ENCODE results near the gene TOMM20L. TPM values are rescaled to one million over a fixed set of nuclear protein-coding genes. Genes with fewer than 3 reads are reported as not detected.

The TOMM20L gene
- polyA plus RNA-seq, 1 of the 3 experiments (the other 2 are of a cell fraction): not detected

DNA sequence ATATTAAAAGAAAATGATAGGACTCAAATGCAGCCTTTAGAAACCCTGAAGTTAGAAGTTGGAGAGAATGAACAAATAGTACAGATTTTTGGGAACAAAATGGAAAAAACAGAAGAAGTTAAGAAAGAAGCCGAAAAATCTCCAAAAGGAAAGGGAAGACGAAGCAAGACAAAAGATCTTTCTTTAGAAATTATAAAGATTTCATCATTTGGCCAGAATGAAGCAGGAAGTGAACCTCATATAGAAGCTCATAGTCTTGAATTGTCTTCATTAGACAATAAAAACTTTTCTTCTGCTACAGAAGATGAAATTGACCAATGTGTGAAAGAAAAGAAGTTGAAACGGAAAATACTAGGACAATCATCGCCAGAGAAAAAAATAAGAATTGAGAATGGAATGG, 31.4 kb upstream of the TOMM20L start (continued):
- TF ChIP-seq GATA2 (CRISPR knock-in tag; IDR thresholded peaks at IDR 0.05) (no peak), TCF12 (IDR thresholded peaks at IDR 0.05) (no peak), NFIC (IDR thresholded peaks at IDR 0.05; ENCODE audit: borderline replicate concordance) (no peak)
- TF ChIP-seq, protein P1, sequence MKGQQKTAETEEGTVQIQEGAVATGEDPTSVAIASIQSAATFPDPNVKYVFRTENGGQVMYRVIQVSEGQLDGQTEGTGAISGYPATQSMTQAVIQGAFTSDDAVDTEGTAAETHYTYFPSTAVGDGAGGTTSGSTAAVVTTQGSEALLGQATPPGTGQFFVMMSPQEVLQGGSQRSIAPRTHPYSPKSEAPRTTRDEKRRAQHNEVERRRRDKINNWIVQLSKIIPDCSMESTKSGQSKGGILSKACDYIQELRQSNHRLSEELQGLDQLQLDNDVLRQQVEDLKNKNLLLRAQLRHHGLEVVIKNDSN (IDR thresholded peaks at IDR 0.05; ENCODE audit: borderline replicate concordance, low read depth): no peak

GRCh38 chr14:58367296-58367695, 28.4 kb upstream of the TOMM20L start:
- no peak overlapping the region for H3K9ac ChIP-seq
- no peaks in the 10 kb centered on the region for H4K20me1 ChIP-seq (ENCODE audit: insufficient read depth)
- H3K27me3 ChIP-seq (ENCODE audit: insufficient read depth): no peaks in the 10 kb centered on the region
- WGBS (ENCODE audit: low lambda C conversion rate): 89% methylated on average over 3 of the region's 3 CpGs
- no peaks in the 10 kb centered on the region for H3K9me2 ChIP-seq
- TF ChIP-seq FOXM1 (IDR thresholded peaks at IDR 0.05; ENCODE audit: low read depth): no peak
- H3K79me2 ChIP-seq (ENCODE audit: insufficient read depth): no peaks in the 10 kb centered on the region
- H3K4me1 ChIP-seq (ENCODE audit: control insufficient read depth in 1 of 2, insufficient read depth in 2 of 2, low read depth in 1 of 2, low read length in 1 of 2): no peaks in the 10 kb centered on the region
- H2AFZ ChIP-seq (ENCODE audit: low read depth): no peak overlapping the region
- H3K27ac ChIP-seq (ENCODE audit: low read depth in 2 of 2, low read length in 1 of 2): no peak overlapping the region
- no peak overlapping the region for H3K4me2 ChIP-seq
- peaks cover 70 to 78% of the 10 kb centered on the region in 2 experiments for H3K36me3 ChIP-seq (replicated peaks in 1 of 2; ENCODE audit: control insufficient read depth in 1 of 2, insufficient read depth in 2 of 2, low read length in 1 of 2)
- POLR2A ChIA-PET: no interaction called here
- CTCF ChIA-PET: no interaction called here
- peaks cover 19% of the 10 kb centered on the region for H3F3A ChIP-seq (replicated peaks; ENCODE audit: insufficient read depth)
- no peak for DNase-seq
- H3K4me3 ChIP-seq (ENCODE audit: low read depth in 2 of 2, low read length in 1 of 2): no peak overlapping the region
- H3K9me3 ChIP-seq: no peaks in the 10 kb centered on the region

- Histone ChIP-seq H3K79me2 (ENCODE audit: insufficient read depth) (no peaks in the 10 kb centered on the region), H4K20me1 (ENCODE audit: insufficient read depth) (no peaks in the 10 kb centered on the region), H3K9ac (no peak overlapping the region), H3K27ac (ENCODE audit: low read depth in 2 of 2, low read length in 1 of 2) (no peak overlapping the region; a peak in 1 of 4 replicates), H3K4me3 (ENCODE audit: low read depth in 2 of 2, low read length in 1 of 2) (no peak overlapping the region), H3K9me3 (no peaks in the 10 kb centered on the region), H3K36me3 (replicated peaks in 1 of 2; ENCODE audit: control insufficient read depth in 1 of 2, insufficient read depth in 2 of 2, low read length in 1 of 2) (peaks cover 81 to 88% of the 10 kb centered on the region in 2 experiments), H3K27me3 (ENCODE audit: insufficient read depth) (no peaks in the 10 kb centered on the region), H3F3A (replicated peaks; ENCODE audit: insufficient read depth) (peaks cover 19% of the 10 kb centered on the region), H3K4me2 (no peak overlapping the region), H2AFZ (ENCODE audit: low read depth) (no peak overlapping the region), H3K4me1 (ENCODE audit: control insufficient read depth in 1 of 2, insufficient read depth in 2 of 2, low read depth in 1 of 2, low read length in 1 of 2) (no peaks in the 10 kb centered on the region), H3K9me2 (no peaks in the 10 kb centered on the region)
- no peak for DNase-seq
- CTCF ChIA-PET: interaction anchor here (0.9 kb wide), 1 partner anchor 22 kb away, joined by 3 read pairs; no protein-coding TSS in a partner anchor
- POLR2A ChIA-PET: no interaction called here
- 88% methylated on average over 1 of the region's 1 CpG for WGBS (ENCODE audit: low lambda C conversion rate)
- TF ChIP-seq POLR2AphosphoS5 (IDR thresholded peaks at IDR 0.05; ENCODE audit: low read depth, low read length): no peak
- TF ChIP-seq ELF1 (IDR thresholded peaks at IDR 0.05): no peak
- TF ChIP-seq FOXJ3 (CRISPR knock-in tag; IDR thresholded peaks at IDR 0.05): no peak
- no peak for TF ChIP-seq SMC3 (IDR thresholded peaks at IDR 0.05; ENCODE audit: low read depth, low read length)
- TF ChIP-seq, protein P2, sequence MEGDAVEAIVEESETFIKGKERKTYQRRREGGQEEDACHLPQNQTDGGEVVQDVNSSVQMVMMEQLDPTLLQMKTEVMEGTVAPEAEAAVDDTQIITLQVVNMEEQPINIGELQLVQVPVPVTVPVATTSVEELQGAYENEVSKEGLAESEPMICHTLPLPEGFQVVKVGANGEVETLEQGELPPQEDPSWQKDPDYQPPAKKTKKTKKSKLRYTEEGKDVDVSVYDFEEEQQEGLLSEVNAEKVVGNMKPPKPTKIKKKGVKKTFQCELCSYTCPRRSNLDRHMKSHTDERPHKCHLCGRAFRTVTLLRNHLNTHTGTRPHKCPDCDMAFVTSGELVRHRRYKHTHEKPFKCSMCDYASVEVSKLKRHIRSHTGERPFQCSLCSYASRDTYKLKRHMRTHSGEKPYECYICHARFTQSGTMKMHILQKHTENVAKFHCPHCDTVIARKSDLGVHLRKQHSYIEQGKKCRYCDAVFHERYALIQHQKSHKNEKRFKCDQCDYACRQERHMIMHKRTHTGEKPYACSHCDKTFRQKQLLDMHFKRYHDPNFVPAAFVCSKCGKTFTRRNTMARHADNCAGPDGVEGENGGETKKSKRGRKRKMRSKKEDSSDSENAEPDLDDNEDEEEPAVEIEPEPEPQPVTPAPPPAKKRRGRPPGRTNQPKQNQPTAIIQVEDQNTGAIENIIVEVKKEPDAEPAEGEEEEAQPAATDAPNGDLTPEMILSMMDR (IDR thresholded peaks at IDR 0.05): no peak
- no peak for TF ChIP-seq FOXM1 (IDR thresholded peaks at IDR 0.05; ENCODE audit: low read depth)
- TF ChIP-seq, protein P3, sequence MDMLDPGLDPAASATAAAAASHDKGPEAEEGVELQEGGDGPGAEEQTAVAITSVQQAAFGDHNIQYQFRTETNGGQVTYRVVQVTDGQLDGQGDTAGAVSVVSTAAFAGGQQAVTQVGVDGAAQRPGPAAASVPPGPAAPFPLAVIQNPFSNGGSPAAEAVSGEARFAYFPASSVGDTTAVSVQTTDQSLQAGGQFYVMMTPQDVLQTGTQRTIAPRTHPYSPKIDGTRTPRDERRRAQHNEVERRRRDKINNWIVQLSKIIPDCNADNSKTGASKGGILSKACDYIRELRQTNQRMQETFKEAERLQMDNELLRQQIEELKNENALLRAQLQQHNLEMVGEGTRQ (IDR thresholded peaks at IDR 0.05; ENCODE audit: borderline replicate concordance, low read depth, low read length): no peak
- TF ChIP-seq YY1 (IDR thresholded peaks at IDR 0.05; ENCODE audit: low read depth): no peak
- TF ChIP-seq GATA2 (CRISPR knock-in tag; IDR thresholded peaks at IDR 0.05): no peak
- no peak for TF ChIP-seq RAD21 (IDR thresholded peaks at IDR 0.05; ENCODE audit: low read length)
- no peak for TF ChIP-seq EZH2phosphoT487 (IDR thresholded peaks at IDR 0.05; ENCODE audit: borderline replicate concordance, low read depth)
- TF ChIP-seq MAX (IDR thresholded peaks at IDR 0.05; ENCODE audit: low read depth): no peak
- TF ChIP-seq, protein P1 (IDR thresholded peaks at IDR 0.05; ENCODE audit: borderline replicate concordance, low read depth): no peak
- TF ChIP-seq IRF3 (IDR thresholded peaks at IDR 0.05; ENCODE audit: low read depth, low read length): no peak
- TF ChIP-seq MXI1 (IDR thresholded peaks at IDR 0.05; ENCODE audit: low read depth, low read length): no peak
- TF ChIP-seq TEAD4 (IDR thresholded peaks at IDR 0.05; ENCODE audit: borderline replicate concordance, insufficient read depth): no peak
- no peak for TF ChIP-seq RXRA (IDR thresholded peaks at IDR 0.05; ENCODE audit: borderline replicate concordance, low read depth)
Observed at GRCh38 chr14:58368956-58369355, 26.8 kb upstream of the TOMM20L start.

Measured in SK-N-SH (cell line).